NCI-H2196 treated with DMSO at 0.1 percent for 48 hours (cell line): ENCODE data around the gene ZBTB7C.
A peak's percentile ranks its signal among the peaks of the same experiment; 100 is the strongest.
"Not testable (repeated sequence)": the region's sequence is repeated elsewhere in the genome, so short reads cannot be mapped to it uniquely, and the experiment has no call there.

Experiments
- DNase-seq: peaks from one replicate; lab custom pipeline; 2025; ENCODE audit not compliant: unreplicated experiment; lab: John Stamatoyannopoulos, UW

ZBTB7C gene

DNA sequence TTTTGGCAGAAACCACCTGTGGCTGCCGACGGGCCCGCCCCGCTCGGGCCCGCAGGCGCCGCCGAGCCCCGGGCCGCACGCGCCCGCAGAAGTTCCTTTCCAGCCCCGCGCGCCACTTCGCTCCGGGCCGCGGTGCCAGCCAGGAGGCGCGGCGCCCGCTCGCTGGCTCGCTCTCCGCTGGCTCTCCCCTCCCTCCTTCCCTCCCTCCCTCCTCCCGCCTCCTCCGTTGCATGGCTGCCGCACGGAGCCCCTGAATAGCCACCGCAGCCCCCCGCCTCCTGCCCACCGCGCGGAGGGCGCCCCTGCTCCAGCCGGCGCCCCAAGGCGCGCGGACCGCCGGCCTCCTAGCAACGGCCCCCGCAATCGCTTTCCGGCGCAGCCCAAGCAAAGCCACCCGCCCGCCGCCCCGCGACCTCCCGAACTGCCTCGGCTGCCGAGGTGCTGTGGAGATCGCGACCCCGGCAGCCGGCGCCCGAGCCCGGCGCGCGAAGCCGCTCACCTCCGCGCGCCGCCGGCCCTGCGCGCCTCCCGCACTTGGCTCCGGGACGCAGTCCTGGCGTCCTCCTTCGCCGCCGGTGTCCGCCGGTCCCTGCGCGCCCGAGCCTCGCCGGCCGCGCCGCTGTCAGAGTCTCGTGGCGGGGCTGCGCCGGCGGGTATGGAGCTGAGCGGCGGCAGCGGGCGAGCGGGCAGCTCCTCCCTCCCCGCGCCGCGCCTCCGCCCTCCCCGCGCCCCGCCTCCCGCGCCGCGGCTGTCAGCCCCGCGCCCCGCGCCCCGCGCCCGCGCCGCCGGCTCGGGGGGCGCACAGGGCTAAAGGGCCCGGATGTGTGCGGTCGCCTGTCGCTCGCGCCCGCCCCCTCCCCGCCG is at the start of gene ZBTB7C:
Gene ZBTB7C, minus strand, starts transcription at position 657 of the 864 bp plus-strand sequence.
- peak; percentile 39 for DNase-seq

DNA sequence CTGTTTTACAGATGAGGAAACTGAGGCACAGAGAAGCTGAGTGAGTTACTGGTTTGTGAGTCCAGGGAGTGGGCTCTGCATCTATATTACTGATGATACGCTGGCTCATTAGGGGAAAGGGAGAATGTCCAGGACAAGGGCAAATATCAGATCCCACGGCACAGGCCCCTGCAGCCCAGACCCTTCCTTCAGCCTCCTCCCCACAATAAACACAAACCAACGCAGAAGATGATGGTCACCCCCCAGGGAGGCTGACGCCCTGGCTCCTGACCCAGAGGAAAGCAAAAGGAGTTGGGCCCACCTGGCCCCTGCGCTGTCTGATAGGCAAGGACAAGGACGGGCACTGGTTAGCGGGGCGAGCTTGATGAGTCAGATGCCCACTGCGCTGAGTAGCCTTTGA is 47.7 kb upstream of the ZBTB7C start:
- no peak for DNase-seq

DNA sequence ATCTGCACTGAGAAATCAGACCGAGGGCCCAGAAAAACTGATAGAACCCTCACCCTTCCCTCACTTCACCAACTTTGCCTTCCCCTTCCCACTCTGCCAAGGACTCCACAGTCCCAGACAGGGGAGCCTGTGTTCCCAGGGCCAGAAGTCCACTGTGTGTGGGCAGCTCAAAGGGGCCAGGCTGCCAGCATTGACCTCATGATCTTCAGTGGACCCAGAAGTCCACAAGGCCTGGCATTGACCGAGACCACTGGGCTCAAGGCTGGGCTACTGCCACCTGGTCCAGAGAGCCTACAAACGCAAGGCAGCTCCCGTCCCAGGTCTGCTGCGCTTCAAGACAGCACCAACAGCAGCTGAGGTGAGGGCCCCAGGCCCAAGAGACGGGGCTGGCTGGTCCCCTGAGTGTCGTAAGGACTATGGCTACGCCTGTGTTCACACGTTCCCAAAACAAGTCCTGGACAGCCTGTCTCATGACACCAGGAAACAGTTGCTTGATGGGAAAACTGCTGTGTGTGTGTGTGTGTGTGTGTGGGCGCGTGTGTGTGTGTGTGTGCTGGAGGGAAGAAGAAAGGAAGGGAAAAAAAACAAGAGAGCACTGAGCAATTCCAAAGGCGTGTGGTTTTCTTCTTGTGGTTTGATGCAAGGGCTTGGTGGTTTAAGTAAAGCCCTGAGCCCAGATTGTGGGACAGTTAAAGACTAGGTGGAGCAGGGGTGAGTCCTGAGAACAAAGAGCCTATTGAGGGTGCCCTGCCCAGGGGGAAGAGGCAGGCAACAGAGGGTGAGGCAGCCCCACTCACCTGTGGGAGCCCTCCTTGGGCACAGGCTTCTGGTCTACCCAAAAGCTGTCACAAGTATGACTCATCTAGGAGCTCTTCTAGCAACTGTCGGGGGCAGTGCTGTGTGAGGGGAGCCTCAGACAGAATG is 46.6 kb upstream of the ZBTB7C start:
- no peak for DNase-seq

DNA sequence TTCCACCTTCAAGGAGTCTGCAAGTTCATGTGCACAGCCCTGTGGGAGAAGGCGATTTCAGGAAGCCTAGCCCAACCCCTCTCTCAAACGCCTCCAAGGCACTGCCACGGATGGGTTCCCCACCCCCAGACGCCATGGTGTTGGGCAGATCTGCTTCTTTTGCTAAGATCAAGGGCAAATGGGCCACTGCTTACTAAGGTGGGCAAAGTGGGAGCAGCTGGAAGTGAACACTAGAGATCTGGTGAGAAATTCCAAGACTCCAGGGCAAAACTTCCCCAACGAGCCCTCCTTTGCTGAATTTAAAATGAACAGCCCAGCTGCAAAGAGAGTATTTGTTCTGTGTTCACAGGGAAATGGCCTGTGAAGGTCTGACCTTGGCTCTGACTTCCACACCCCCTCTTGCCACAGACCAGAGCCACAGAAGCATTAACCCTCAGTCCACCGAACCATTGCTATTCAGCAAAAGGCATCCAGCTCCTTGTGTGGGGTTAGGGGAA is 45.1 kb upstream of the ZBTB7C start:
- no peak for DNase-seq

DNA sequence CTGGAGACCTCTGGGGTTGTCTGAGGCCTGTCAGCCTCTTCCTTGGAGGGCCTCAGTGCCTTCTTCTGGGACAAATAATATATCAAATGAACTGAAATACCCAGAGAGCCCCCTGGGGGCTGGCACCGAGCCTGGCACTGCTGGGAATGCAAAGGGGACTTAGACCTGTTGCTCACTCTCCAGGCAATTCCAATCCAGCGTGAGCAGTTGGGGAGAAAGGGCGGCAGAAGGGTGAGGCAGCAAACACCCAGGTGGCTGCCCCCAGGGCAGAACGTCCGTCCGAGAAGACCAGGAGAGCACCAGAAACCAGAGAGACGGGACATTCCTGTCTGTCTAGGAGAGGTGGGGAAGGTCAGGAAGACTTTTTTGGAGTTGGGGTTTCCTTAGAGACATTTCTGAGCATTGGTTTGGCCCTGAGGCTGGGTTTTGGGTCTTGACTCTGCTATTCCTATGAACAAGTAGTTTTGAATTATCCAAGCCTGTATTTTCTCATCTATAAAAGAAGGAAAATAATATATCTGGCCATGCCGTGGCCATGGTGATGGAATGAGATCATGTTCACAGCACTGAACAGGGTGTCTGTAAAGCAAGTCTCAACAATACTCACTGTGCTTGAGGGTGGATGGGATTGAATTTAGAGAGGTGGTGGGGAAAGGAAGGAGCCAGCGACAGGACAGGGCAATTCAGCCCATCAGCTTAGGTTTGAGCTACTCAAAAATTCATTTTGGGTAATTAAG is 44.3 kb upstream of the ZBTB7C start:
- no peak for DNase-seq

DNA sequence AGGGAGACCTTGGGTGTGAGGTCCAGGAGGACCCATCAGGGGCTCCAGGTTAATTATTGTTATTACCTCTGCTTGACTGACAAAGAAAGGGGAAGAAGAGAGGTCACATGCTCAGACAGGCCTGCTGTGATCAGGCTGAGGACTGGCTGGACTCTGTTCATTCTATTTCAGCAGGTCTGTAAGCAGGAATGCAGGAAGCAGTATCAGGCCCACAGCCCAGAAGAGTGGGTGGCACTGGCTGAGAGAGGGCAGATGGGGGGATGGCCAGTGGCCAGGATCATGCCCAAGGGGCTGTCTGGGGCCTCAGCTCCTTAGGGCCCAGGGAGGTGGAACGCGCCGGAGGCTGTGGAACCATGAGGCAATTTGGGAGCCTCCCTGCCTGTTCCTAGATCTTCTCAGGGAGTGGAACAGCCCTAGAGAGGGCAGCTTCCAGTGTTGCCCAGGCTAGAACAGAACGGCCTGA is 43.7 kb upstream of the ZBTB7C start:
- no peak for DNase-seq

DNA sequence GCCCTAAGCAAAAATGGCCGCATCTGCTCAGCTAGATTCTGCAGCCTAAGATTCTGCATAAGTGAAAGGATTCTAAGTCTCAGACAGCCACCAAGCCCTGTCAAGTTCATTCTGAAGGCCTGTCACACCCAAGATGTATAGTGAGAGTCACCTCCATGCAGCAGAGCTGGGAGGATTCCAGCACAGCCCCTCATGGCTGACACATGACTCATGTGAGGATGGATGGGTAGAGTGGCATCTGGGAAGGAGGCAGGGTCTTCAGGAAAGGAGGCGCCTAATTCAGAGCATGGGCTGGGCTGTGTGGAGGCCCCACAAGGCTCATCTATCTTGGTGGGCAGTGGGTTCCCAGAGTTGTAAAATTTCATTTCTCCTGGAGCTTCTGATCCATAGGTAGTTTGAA is 41.5 kb upstream of the ZBTB7C start:
- no peak for DNase-seq

DNA sequence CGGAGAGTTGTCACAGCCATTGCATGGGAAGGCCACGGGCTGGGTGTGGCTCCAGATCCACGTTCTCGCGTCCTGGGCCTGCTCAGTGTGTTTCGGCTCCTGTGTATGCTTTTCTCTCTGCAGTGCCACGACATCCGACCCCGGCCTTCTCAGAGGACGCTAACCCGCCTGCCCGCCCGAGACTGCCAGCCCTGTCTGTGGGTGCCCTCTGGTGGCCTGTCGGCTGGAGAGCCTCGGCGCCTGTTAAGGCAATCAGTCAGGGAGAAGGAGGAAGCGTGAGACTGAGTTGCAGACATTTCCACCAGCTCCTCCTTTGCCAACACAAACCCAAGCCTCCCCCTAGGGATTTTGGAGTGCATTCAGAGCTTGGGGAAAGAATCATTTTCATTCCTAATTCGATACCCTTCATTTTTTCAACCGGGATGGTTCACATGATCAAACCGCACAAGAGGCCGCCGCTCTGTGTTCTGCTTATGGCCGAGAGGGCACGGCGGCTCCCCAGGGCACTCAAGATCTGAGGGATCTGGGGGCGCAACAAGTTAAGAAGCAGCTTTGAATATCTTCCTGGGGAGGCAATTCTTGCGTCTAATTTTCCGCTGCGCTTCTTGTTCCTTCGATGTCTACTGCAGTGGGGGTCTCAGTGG is 37.5 kb upstream of the ZBTB7C start:
- DNase-seq: peak; percentile 94

DNA sequence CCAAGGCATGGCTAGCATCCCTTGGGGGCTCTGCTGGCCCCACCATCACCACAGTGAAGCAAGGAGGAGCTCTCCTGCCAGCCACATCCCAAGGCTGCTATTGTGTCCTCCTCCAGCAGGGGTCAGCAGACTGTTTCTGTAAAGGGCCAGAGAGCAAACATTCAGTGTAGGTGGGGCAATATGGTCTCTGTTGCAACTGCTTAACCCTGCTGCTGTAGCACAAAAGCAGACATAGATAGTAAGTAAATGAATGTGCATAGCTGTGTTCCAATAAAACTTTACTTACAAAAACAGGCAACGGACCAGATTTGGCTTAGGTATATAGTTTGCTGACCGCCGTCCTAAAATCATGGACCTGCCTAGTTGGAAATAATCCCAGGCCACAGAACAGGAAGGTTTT is 36.4 kb upstream of the ZBTB7C start:
- peak; percentile 49 for DNase-seq

DNA sequence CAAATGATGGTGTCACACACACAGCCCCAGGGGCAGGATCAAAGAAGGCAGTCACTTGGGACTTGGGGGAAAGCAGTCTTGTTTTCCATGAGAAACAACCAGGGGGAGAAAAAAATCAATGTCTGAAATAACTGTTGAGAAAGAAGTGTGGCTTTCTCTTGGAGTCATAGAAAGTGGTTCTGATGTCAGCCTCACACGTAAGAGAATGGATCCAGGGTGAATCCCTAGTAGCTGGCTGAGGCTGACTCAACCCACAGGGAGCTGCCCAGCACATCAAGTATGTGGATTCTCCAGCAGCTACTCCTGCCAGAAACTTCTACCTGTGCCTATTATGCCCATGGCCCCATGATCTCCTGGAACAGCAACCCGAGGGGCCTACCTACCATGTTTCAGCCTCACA is 33.6 kb upstream of the ZBTB7C start:
- DNase-seq: no peak

DNA sequence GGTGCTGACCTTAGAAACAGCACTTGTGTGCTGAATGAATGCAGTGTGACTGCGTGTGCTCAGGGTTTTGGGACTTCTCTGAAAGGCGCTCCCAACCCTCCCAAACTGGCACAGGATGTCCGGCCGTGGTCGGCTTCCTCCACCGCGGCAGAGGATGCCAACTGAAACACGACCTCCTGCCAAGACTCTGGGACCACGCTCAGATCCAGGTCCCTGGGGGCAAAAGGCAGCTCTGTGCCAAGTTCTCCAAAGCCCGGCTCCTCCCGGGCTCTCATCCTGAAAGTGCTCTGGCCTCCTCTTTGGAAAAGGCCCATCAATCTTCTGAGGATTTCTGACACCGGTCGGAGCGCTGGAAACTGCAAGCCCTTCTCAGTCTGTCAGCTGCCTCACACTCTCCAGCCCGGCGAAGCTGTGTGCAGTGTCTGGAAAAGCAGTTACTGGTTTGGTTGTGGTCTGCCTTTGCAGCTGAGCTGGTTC is 32.3 kb upstream of the ZBTB7C start:
- DNase-seq: no peak

DNA sequence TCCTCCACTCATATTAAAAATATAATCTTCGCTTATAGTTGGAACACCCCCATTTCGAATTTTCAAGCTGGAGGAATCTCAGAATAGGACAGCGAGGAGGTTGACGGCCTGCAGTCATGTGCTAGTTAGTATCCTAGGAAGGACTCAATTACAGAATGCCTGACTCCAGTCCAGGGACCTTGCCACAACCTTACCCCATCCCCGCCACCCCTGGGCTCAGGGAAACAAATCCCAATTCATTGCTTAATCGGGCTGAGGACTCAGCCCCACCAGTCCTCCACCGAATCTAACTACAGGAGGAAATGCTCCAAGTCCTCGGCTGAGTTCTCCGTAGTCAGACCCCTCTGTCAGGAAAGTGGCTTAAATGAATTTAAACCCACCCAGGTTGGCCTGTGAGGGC is 31.7 kb upstream of the ZBTB7C start:
- no peak for DNase-seq

DNA sequence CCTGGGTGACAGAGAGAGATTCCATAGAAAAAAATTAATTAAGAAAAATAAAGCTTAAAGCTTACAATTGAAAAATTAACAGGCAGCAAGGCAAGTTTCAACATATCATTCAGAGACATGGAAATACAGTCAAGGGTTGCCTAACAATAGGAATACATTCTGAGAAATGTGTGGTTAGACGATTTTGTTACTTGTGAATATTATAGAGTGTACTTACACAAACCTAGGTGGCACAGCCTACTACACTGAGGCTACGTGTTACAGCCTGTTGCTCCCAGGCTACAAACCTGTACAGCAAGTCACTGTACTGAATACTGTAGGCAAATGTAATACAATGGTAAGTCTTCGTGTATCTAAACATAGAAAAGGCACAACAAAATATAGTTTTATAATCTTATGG is 27.7 kb upstream of the ZBTB7C start:
- DNase-seq: no peak

DNA sequence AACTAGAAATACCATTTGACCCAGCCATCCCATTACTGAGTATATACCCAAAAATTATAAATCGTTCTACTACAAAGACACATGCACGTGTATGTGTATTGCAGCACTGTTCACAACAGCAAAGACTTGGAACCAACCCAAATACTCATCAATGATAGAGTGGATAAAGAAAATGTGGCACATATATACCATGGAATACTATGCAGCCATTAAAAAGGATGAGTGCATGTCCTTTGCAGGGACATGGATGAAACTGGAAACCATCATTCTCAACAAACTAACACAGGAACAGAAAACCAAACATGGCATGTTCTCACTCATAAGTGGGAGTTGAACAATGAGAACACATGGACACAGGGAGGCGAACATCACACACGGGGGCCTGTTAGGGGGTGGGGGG is 25.2 kb upstream of the ZBTB7C start:
- DNase-seq: not testable (repeated sequence)

DNA sequence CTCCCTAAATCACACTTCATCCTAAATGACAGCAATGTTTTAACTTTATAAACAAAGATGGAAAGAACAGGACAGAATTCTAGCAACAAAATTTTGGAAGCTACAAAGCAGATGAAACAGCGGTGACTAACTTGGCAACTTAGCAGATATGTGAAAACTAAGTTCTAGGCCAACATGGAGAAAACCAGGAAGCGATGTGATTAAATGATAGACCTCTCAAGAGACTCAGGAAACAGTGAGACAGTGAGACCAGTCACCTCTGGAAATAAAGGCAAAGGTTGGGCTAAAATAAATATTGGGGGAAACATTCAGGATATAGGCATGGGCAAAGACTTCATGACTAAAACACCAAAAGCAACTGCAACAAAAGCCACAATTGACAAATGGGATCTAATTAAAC is 24.4 kb upstream of the ZBTB7C start:
- DNase-seq: no peak

DNA sequence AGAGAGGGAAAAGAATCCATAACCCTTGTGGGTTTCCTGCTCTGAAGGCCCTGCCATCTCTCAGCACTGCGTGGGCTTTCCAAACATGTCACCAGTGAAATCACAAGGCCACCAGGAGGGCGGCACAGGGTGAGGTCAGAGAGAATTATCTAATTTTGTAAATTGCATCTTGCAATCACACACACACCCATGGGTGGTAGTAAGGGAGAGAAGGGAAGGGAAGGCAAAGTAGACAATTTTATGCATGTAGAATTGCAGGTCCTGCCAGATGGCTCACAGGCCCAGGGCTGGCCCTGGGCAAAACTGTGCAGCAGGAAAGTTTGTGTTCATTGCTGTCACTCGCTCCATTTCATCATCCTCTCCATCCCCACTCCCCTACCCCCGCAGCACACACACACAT is 21.0 kb upstream of the ZBTB7C start:
- no peak for DNase-seq

DNA sequence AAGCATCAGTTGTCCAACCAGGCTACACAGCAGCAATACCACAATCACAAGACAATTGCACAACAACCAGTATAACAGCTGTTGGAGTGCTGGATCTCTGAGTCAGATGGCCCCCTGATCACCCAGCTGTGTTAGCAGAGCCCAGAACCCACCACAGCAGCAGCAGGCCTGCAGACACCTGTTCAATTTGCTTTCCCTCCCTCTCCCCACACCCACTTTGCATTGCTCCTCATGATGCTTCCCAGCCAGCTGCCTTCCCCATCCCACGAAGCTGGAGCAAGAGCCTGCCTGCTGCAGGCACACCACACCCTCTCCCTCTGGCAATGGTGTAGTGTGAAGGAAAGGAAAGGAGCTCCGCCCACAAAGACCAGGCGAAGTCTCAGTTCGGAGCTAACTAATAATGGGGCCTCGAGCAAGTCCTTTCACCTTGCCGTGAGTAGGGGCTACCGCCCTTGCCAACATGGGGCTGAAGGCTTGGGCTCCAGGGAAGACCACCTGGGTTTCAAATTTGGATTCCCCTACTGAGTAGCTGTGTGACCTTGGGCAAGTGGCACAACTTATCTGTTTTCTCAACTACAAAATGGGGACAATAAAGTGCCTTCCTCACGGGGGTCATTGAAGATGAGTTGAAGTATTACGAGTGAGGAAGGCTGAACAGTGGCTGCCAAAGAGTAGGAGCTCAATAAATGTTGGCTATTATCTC is 19.4 kb upstream of the ZBTB7C start:
- DNase-seq: no peak

DNA sequence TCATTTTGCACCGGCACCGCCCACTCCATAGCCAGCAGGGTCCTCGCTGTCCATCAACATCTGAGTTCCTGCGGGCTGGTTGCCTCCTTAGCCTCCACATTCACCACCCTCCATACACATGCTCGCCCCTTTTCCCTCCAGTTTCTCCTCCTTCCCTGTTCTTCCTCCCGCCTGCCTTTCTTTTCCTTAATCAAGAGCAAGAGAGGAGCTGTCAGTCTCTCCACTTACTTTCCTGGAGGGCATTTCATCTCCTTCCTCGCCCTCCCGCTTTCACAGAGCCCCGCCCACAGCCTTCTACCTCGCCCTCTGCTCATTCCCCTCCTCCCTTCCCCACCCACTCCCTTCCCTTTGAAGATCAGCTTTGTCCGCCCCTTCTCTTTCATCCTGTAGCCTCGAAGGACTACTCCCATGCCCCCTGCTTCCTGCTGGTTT is 13.8 kb upstream of the ZBTB7C start:
- DNase-seq: no peak

DNA sequence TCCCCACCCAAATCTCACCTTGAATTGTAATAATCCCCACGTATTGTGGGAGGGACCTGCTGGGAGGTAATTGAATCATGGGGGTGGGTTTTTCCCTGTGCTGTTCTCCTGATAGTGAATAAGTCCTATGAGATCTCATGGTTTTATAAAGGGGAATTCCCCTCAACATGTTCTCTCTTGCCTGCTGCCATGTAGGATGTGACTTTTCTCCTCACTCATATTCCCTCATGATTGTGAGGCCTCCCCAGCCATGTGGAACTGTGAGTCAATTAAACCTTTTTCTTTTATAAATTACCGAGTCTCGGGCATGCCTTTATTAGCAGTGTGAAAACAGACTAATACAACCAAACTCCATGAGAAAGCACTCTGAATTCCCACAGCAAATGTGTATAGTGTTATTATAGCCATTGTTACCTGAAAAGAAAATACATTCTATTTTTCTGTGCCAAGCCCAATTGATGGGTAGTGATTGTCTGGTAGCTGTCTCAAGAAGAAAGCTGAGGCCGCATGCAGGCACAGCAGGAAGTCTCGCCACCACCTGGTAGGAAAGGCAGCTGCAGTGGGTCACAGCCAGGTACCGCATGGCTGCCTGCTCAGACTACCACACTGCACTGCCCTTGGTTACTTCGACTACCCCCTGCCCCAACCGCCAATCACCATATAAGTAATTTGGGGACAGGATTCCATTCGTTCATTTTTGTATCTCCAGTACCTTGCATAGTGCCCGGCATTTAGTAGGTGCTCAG is 10.3 kb upstream of the ZBTB7C start:
- no peak for DNase-seq
